Right lobe of liver (tissue), 6 donors: ENCODE measurements around the gene DUSP1. TPM values are rescaled to one million over a fixed set of nuclear protein-coding genes. Genes with fewer than 3 reads are reported as not detected.
A peak's percentile ranks its signal among the peaks of the same experiment; 100 is the strongest.

ENCODE experiments used
- ATAC-seq, 4 donors: fragments of 200-7000 bp; cut with Tn5 transposase; one replicate each; pipeline ENCODE4 v1.9.1; 2020; ENCODE audit warnings: mild to moderate bottlenecking in 4 of 4, moderate library complexity in 4 of 4
- DNase-seq, 3 donors: peaks; one replicate each; pipeline ENCODE4 v3.0.0-alpha.2; 2020
- H3K27ac ChIP-seq, 3 donors: fragments of 200-600 bp; one replicate each; pipeline ENCODE4 v1.8.0; 2022
- H3K27me3 ChIP-seq, 2 donors: fragments of 200-600 bp; one replicate each; pipeline ENCODE4 v1.8.0; 2022
- H3K36me3 ChIP-seq, 4 donors: fragments of 200-600 bp; sonication (generic) in 1 of 4; one replicate each; pipeline versions ENCODE4 v1.5.1 to v1.8.0; 2017 to 2022; ENCODE audit warnings: control low read depth in 1 of 4
- H3K4me1 ChIP-seq, 4 donors: fragments of 200-600 bp; sonication (generic) in 1 of 4; one replicate each; pipeline versions ENCODE4 v1.5.1 to v1.8.0; 2017 to 2022; ENCODE audit warnings: control low read depth in 1 of 4
- H3K4me3 ChIP-seq, 3 donors: fragments of 200-600 bp; one replicate each; pipeline ENCODE4 v1.8.0; 2022
- H3K9me3 ChIP-seq, 4 donors: fragments of 200-600 bp; sonication (generic) in 1 of 4; one replicate each; pipeline versions ENCODE4 v1.5.1 to v1.8.0; 2017 to 2022; ENCODE audit warnings: control low read depth in 1 of 4
- POLR2A ChIP-seq: fragments of 450-650 bp; IDR thresholded peaks from one replicate; pipeline ENCODE4 v1.6.1; 2017; ENCODE audit warnings: antibody characterized with exemption, mild to moderate bottlenecking
- WGBS: methylation state at CpG from one replicate; pipeline ENCODE4 v1.1.6; 2018; ENCODE audit warnings: low coverage, low lambda C conversion rate; ENCODE audit not compliant: insufficient coverage; ENCODE audit errors: missing lambda C conversion rate; 5-methylcytosine and 5-hydroxymethylcytosine counted together
- intact Hi-C, 2 donors: fragments of 100-400 bp; cut with DNase I; formaldehyde crosslinking; loops; one replicate each; pipeline versions ENCODE4 v1.11.2 to v1.14.1; 2022
- total RNA-seq, 6 experiments: library from RNA; depleted of rRNA in 2 of 6; stranded (reverse); fragments of >200 nt in 2 of 6; fragmentation: NEBNext Ultra II Directional in 3 of 6; extraction: Animal tissue kit (Norgen Biotek cat#: 25700) in 3 of 6; gene quantifications; one replicate each; pipeline versions ENCODE4 v1.1.0 to v1.2.4, GENCODE V29; 2016 to 2023
- TF ChIP-seq, protein P1 (sequence below), 4 donors: fragments of 200-600 bp in 3 of 4; fragments of 450-650 bp in 1 of 4; IDR thresholded peaks; one replicate each; pipeline versions ENCODE4 v1.5.1 to v1.8.0; 2016 to 2022; ENCODE audit warnings: antibody characterized with exemption in 4 of 4, mild to moderate bottlenecking in 2 of 4
- donor health status: DM: no; HTN: yes; CAD: no.
- donor health status: DM: no; HTN: no; CAD: no.
- donor health status: DM: no; HTN: no; CAD: no.
- donor health status: DM: no; HTN: yes; CAD: no.
- donor health status: DM: no; HTN: yes; CAD: no.

The DUSP1 gene
- total RNA-seq, 6 experiments from 2014 or later, result 106 to 407 (median 232) TPM

DNA sequence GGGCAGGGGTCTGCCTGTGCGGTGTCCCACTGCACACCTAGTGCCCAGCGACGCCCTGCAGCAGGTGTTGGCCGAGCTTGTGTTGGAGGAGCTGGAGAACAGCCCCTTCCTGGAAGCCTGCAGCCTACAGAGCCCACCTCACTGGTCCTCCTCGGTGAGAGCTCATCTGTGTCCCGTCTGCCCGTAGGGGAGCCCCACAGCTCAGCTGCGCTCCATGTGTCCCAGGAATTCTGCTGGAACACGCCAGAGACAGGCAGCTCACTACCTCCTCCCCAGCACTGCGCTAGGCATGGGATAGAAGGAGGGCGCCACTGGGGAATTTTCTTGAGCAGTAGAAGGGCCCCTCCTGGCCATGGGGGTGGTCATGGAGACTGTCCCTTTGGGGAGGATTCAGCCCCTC is 44.0 kb downstream of the DUSP1 start:
- Histone ChIP-seq H3K27ac (no peak overlapping the region), H3K27me3 (no peaks in the 10 kb centered on the region), H3K4me3 (no peak overlapping the region), H3K9me3 (no peaks in the 10 kb centered on the region), H3K36me3 (no peaks in the 10 kb centered on the region), H3K4me1 (peaks cover 0 to 51% (median 23%) of the 10 kb centered on the region in 4 donors)
- TF ChIP-seq, protein P1, sequence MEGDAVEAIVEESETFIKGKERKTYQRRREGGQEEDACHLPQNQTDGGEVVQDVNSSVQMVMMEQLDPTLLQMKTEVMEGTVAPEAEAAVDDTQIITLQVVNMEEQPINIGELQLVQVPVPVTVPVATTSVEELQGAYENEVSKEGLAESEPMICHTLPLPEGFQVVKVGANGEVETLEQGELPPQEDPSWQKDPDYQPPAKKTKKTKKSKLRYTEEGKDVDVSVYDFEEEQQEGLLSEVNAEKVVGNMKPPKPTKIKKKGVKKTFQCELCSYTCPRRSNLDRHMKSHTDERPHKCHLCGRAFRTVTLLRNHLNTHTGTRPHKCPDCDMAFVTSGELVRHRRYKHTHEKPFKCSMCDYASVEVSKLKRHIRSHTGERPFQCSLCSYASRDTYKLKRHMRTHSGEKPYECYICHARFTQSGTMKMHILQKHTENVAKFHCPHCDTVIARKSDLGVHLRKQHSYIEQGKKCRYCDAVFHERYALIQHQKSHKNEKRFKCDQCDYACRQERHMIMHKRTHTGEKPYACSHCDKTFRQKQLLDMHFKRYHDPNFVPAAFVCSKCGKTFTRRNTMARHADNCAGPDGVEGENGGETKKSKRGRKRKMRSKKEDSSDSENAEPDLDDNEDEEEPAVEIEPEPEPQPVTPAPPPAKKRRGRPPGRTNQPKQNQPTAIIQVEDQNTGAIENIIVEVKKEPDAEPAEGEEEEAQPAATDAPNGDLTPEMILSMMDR (IDR thresholded peaks at IDR 0.05), result no peak
- TF ChIP-seq POLR2A, result no peak
- WGBS, result 97% methylated on average over 5 of the region's 11 CpGs
- intact Hi-C loops, result loop anchor here in 1 of 2 donors (5.0 kb wide), 1 partner anchor 35 kb away; no protein-coding TSS in a partner anchor
- peak in 1 of 3 donors; percentile 11 for DNase-seq
- ATAC-seq, result no peak

DNA sequence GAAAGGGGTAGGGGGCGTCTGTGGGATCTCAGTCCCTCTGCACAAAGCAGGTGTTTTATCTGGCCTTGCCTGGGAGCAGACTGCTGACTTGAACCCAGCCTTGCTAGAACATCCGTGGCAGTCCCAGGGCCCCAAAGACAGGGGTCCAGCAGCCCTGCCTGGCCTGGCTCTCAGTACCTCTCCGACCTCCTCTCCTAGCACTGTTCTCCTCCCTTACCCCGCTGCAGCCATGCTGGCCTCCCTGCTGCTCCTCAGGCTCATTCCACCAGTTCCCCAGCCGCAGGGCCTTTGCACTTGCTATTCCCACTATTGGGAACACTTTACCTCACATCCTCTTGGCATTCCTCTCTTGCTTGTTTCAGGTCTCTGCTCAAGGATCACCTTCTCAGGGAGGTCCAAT is 45.2 kb downstream of the DUSP1 start:
- DNase-seq (peak in 1 of 3 donors; percentile 19), ATAC-seq (no peak)
- intact Hi-C loops, result loop anchor here in 1 of 2 donors (5.0 kb wide), 1 partner anchor 37 kb away; no protein-coding TSS in a partner anchor
- H3K4me3 ChIP-seq, result no peak overlapping the region
- peak overlapping the region in 2 of 3 donors; percentile 80 to 88 for H3K27ac ChIP-seq
- no peaks in the 10 kb centered on the region for H3K36me3 ChIP-seq
- H3K4me1 ChIP-seq, result peaks cover 0 to 59% (median 27%) of the 10 kb centered on the region in 4 donors
- TF ChIP-seq, protein P1 (IDR thresholded peaks at IDR 0.05), result no peak
- no peak for TF ChIP-seq POLR2A
- WGBS, result 90% methylated on average over 2 of the region's 5 CpGs
- H3K27me3 ChIP-seq, result no peaks in the 10 kb centered on the region
- no peaks in the 10 kb centered on the region for H3K9me3 ChIP-seq

DNA sequence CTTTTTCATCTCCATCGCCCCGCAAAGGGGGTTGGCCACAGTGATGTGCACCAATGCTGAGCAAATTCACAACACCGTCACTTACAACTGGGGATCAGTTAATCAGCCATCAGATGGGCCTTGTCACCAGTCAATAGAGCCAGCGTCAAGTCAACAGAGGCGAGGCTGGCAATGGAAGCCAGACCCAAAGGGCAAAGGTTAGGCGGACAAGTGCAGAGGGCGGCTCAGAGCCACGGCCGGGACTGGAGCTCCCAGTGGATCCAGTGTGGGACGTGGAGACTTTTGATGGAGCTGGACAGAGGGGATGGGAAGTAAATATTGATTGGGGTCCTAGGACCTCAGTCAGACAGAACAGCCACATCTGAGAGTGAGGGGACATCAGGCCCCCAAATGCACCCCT is 45.7 kb downstream of the DUSP1 start:
- peak; percentile 81 to 92 (median 92) for DNase-seq
- intact Hi-C loops, result loop anchor here in 1 of 2 donors (5.0 kb wide), 1 partner anchor 37 kb away; no protein-coding TSS in a partner anchor
- Histone ChIP-seq H3K27ac (peak overlapping the region; percentile 35 to 88 (median 80)), H3K4me3 (peak overlapping the region in 1 of 3 donors; percentile 13), H3K4me1 (peaks cover 0 to 59% (median 27%) of the 10 kb centered on the region in 4 donors), H3K36me3 (no peaks in the 10 kb centered on the region), H3K9me3 (no peaks in the 10 kb centered on the region), H3K27me3 (no peaks in the 10 kb centered on the region)
- TF ChIP-seq POLR2A, result no peak
- TF ChIP-seq, protein P1 (IDR thresholded peaks at IDR 0.05), result no peak
- peak; percentile 76 to 86 (median 84) for ATAC-seq
- 38% methylated on average over 9 of the region's 10 CpGs for WGBS

DNA sequence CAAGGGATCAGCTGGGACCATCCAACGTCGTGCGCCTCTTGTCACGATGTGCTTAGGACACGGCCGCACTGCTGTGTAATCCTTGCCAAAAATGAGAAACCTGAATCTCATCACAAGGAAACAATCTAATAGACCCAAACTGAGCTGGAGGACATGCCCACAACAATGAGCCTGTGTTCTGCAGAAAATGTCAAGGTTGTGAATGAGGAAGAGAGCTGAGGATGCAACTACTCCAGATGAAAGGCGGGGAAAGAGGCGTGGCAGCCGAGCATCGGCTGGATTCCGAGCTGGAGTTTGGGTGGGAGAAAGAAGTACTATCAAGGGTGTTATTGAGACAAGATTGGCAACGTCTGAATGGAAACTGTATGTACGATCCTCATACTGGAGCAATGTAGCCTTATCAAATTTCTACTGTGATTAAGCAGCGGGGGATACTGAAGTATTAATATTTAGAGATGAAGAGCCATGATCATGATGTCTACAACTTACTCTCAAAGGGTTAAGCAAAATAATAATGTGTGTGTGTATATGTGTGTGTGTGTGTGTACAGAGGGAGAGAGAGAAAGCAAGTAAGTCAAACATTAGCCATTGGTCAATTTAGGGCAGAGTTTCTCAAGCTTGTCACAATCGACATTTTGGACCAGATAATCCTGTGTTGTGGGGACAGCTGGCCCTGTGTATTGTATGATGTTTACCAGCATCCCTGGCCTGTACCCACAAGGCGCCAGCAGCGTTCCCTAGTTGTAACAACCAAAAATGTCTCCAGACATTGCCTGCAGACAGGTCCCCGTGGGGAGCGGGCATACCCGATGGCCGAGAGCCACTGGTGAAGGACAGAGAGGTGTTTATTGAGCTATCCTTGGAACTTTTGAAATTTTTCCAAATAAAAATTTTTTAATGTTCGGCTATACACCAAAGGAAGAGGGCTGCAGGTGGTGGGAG is 46.5 kb downstream of the DUSP1 start:
- 46% methylated on average over 17 of the region's 22 CpGs for WGBS
- DNase-seq (peak; percentile 53 to 80 (median 76)), ATAC-seq (peak; percentile 70 to 82 (median 78))
- intact Hi-C loops, result loop anchor here in 1 of 2 donors (5.0 kb wide), 1 partner anchor 38 kb away; no protein-coding TSS in a partner anchor
- Histone ChIP-seq H3K4me1 (peaks cover 0 to 59% (median 27%) of the 10 kb centered on the region in 4 donors), H3K27ac (peak overlapping the region; percentile 35 to 88 (median 80)), H3K27me3 (no peaks in the 10 kb centered on the region), H3K4me3 (peak overlapping the region in 1 of 3 donors; percentile 13), H3K36me3 (no peaks in the 10 kb centered on the region), H3K9me3 (no peaks in the 10 kb centered on the region)
- TF ChIP-seq, protein P1 (IDR thresholded peaks at IDR 0.05), result no peak
- TF ChIP-seq POLR2A, result no peak
